ENCODE results near the gene UBE4B. TPM values are rescaled to one million over a fixed set of nuclear protein-coding genes. Genes with fewer than 3 reads are reported as not detected.
"Not testable (repeated sequence)": the region's sequence is repeated elsewhere in the genome, so short reads cannot be mapped to it uniquely, and the experiment has no call there.

The UBE4B gene
- total RNA-seq, 5 donors from 2014 or later (not counting 1 experiment from before 2014, with no cell fraction given): 37.5 to 43.1 (median 41.9) TPM

DNA sequence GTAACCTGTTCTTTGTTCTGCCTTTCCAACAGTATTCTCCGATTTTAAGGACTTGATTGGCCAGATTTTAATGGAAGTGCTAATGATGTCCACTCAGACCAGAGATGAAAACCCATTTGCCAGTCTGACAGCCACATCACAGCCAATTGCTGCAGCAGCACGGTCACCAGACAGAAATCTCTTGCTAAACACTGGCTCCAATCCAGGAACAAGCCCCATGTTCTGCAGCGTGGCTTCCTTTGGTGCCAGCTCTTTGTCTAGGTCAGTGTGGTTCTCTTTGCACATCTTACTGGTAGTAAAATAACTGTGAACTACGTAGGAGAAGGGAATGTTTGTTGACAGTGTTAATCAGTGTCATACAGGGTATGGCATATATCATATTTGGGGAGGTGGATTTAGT, 72.7 kb downstream of the UBE4B start:
- no peak for DNase-seq
- no peak overlapping the region for H3K27ac ChIP-seq (ENCODE audit: low read length)
- ChIA-PET POLR2A (no interaction called here), CTCF (no interaction called here)
- H3K4me3 Mint-ChIP-seq: no peak overlapping the region
- peaks cover 0 to 71% of the 10 kb centered on the region in 2 donors for H3K36me3 ChIP-seq (ENCODE audit: control insufficient read depth in 2 of 2, extremely low read depth in 1 of 2, insufficient read depth in 1 of 2, low read length in 1 of 2)
- no peaks in the 10 kb centered on the region for H3K4me1 ChIP-seq (ENCODE audit: control insufficient read depth in 1 of 2, extremely low read depth in 1 of 2, insufficient read depth in 2 of 2, low read length in 2 of 2)
- ATAC-seq (replicated peaks in 1 of 4): no peak
- WGBS (ENCODE audit: insufficient coverage): 83% methylated on average over 3 of the region's 4 CpGs
- no peaks in the 10 kb centered on the region for H3K27me3 ChIP-seq (replicated peaks in 1 of 2; ENCODE audit: control insufficient read depth in 2 of 2, extremely low read depth in 1 of 2, insufficient read depth in 2 of 2, low read length in 1 of 2)
- no peaks in the 10 kb centered on the region for H3K4me1 Mint-ChIP-seq
- H3K4me3 ChIP-seq (ENCODE audit: control insufficient read depth in 1 of 2, extremely low read depth in 1 of 2, low read length in 1 of 2): no peak overlapping the region
- no peaks in the 10 kb centered on the region for H3K9me3 Mint-ChIP-seq
- no peak overlapping the region for H3K27ac Mint-ChIP-seq
- peaks cover 64% of the 10 kb centered on the region for H3K36me3 Mint-ChIP-seq
- H3K27me3 Mint-ChIP-seq: no peaks in the 10 kb centered on the region
- H3K9me3 ChIP-seq: no peaks in the 10 kb centered on the region

DNA sequence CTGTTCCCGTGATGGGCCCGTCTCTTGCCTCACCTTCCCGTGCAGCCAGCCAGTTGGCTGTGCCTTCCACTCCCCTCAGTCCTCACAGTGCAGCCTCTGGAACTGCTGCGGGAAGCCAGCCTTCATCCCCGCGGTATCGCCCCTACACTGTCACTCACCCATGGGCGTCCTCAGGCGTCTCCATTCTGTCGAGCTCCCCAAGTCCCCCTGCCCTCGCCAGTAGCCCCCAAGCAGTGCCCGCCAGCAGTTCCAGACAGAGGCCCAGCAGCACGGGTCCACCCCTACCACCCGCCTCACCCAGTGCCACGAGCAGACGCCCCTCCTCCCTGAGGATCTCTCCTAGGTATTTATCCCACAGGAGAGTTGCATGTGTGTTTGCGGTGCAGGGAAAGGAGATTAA, 73.5 kb downstream of the UBE4B start:
- no peaks in the 10 kb centered on the region for H3K9me3 Mint-ChIP-seq
- ATAC-seq (replicated peaks in 1 of 4): no peak

DNA sequence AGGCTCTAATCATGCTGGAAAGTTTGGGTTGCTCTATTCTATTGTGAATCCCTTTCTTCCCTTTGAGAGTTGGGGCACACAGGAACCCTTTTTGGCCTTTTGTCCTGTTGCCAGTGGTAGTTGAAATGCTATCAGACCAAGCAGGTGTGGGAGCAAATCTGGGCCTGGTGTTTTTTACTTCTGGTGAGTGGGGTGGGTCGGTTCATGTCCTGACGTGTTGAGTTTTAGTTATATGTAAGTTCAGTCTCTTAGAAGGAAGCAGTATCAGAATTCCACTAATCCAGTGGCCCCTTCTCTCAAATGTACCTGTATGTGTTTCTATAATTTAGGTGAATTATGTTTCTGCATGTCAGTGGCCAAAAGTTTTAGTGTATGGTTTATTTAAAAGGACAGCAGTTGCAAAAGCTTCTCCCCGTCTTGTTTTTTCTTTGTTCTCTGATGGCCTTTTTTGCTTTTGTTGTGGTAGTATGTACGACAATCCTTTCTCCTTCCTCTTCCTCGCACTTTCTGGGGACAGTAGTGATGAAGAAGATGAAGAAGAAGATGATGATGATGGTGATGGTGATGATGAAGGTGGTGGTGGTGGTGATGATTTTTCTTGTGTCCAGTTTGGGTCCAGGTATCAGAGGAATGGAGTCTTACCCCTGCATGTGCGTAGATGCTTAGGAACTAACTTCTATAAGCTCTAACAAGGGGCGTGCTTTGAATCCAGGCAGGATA, 74.2 kb downstream of the UBE4B start:
- ChIA-PET CTCF (no interaction called here), POLR2A (no interaction called here)
- no peaks in the 10 kb centered on the region for H3K4me1 Mint-ChIP-seq
- Histone ChIP-seq H3K27ac (ENCODE audit: low read length) (no peak overlapping the region), H3K9me3 (no peaks in the 10 kb centered on the region), H3K4me1 (ENCODE audit: control insufficient read depth in 1 of 2, extremely low read depth in 1 of 2, insufficient read depth in 2 of 2, low read length in 2 of 2) (no peaks in the 10 kb centered on the region), H3K4me3 (ENCODE audit: control insufficient read depth in 1 of 2, extremely low read depth in 1 of 2, low read length in 1 of 2) (no peak overlapping the region), H3K27me3 (replicated peaks in 1 of 2; ENCODE audit: control insufficient read depth in 2 of 2, extremely low read depth in 1 of 2, insufficient read depth in 2 of 2, low read length in 1 of 2) (no peaks in the 10 kb centered on the region), H3K36me3 (ENCODE audit: control insufficient read depth in 2 of 2, extremely low read depth in 1 of 2, insufficient read depth in 1 of 2, low read length in 1 of 2) (peaks cover 0 to 66% of the 10 kb centered on the region in 2 donors)
- DNase-seq (no peak), ATAC-seq (replicated peaks in 1 of 4) (no peak)
- peaks cover 61% of the 10 kb centered on the region for H3K36me3 Mint-ChIP-seq
- H3K9me3 Mint-ChIP-seq: no peaks in the 10 kb centered on the region
- no CpG with 5 or more reads among the region's 7 CpGs for WGBS (ENCODE audit: insufficient coverage)
- no peak overlapping the region for H3K27ac Mint-ChIP-seq
- no peak overlapping the region for H3K4me3 Mint-ChIP-seq
- H3K27me3 Mint-ChIP-seq: no peaks in the 10 kb centered on the region

More for the DNA sequence above, 73.5 kb downstream of the UBE4B start:
- ChIA-PET POLR2A (no interaction called here), CTCF (interaction anchor here in 1 of 2 donors (0.5 kb wide), 1 partner anchor 610 kb away, joined by 3 read pairs; no protein-coding TSS in a partner anchor)
- no peaks in the 10 kb centered on the region for H3K4me1 ChIP-seq (ENCODE audit: control insufficient read depth in 1 of 2, extremely low read depth in 1 of 2, insufficient read depth in 2 of 2, low read length in 2 of 2)
- no peaks in the 10 kb centered on the region for H3K9me3 ChIP-seq
- no peaks in the 10 kb centered on the region for H3K27me3 ChIP-seq (replicated peaks in 1 of 2; ENCODE audit: control insufficient read depth in 2 of 2, extremely low read depth in 1 of 2, insufficient read depth in 2 of 2, low read length in 1 of 2)
- Mint-ChIP-seq H3K27ac (no peak overlapping the region), H3K27me3 (no peaks in the 10 kb centered on the region), H3K4me1 (no peaks in the 10 kb centered on the region), H3K4me3 (no peak overlapping the region), H3K36me3 (peaks cover 64% of the 10 kb centered on the region)
- H3K36me3 ChIP-seq (ENCODE audit: control insufficient read depth in 2 of 2, extremely low read depth in 1 of 2, insufficient read depth in 1 of 2, low read length in 1 of 2): peaks cover 0 to 70% of the 10 kb centered on the region in 2 donors
- no peak overlapping the region for H3K27ac ChIP-seq (ENCODE audit: low read length)
- DNase-seq: no peak
- 99% methylated on average over 12 of the region's 17 CpGs for WGBS (ENCODE audit: insufficient coverage)
- H3K4me3 ChIP-seq (ENCODE audit: control insufficient read depth in 1 of 2, extremely low read depth in 1 of 2, low read length in 1 of 2): no peak overlapping the region

DNA sequence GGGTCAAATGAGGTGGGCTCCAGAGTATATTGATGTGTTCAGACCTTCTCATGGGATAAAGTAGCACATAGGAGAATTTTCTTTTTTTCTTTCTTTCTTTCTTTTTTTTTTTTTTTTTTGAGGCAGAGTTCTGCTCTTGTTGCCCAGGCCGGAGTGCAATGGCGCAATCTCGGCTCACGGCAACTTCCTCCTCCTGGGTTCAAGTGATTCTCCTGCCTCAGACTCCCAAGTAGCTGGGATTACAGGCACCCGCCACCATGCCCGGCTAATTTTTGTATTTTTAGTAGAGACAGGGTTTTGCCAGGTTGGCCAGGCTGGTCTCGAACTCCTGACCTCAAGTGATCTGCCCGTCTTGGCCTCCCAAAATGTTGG, 74.7 kb downstream of the UBE4B start:
- CTCF ChIA-PET; H3K27me3 Mint-ChIP-seq; H3K27ac Mint-ChIP-seq; POLR2A ChIA-PET; H3K4me1 Mint-ChIP-seq; H3K4me3 ChIP-seq (ENCODE audit: control insufficient read depth in 1 of 2, extremely low read depth in 1 of 2, low read length in 1 of 2); DNase-seq; H3K9me3 Mint-ChIP-seq; H3K27me3 ChIP-seq (replicated peaks in 1 of 2; ENCODE audit: control insufficient read depth in 2 of 2, extremely low read depth in 1 of 2, insufficient read depth in 2 of 2, low read length in 1 of 2); ATAC-seq (replicated peaks in 1 of 4); H3K4me3 Mint-ChIP-seq; H3K4me1 ChIP-seq (ENCODE audit: control insufficient read depth in 1 of 2, extremely low read depth in 1 of 2, insufficient read depth in 2 of 2, low read length in 2 of 2); H3K9me3 ChIP-seq; H3K27ac ChIP-seq (ENCODE audit: low read length): not testable (repeated sequence)
- peaks cover 0 to 64% of the 10 kb centered on the region in 2 donors for H3K36me3 ChIP-seq (ENCODE audit: control insufficient read depth in 2 of 2, extremely low read depth in 1 of 2, insufficient read depth in 1 of 2, low read length in 1 of 2)
- peaks cover 61% of the 10 kb centered on the region for H3K36me3 Mint-ChIP-seq
- WGBS (ENCODE audit: insufficient coverage): 100% methylated on average over 3 of the region's 8 CpGs

DNA sequence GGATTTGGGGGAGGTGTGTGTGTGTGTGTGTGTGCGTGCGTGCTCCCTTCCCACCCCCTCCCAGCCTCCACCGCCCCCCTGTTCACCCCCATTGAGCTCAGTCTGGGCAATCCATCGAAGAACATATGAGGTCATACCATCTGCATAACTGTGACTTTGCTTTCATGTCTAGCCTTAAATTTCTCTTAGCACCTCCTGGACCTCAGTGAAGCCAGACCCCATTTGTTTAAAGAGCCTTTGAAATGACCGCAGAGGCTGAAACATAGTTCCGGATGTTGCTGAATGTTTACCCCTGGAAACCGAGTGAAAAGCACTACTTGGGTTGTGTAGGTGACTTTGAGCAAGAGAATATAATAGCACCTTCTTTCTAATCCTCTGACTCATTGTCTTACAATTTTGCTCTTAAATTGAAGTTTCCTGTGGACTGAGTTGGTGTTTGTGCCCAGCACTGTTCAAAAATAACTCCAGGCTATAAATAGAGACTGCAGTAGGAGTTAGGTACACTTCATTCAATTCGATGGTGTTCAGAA, 75.4 kb downstream of the UBE4B start:
- no peaks in the 10 kb centered on the region for H3K4me1 Mint-ChIP-seq
- no peaks in the 10 kb centered on the region for H3K27me3 ChIP-seq (replicated peaks in 1 of 2; ENCODE audit: control insufficient read depth in 2 of 2, extremely low read depth in 1 of 2, insufficient read depth in 2 of 2, low read length in 1 of 2)
- peaks cover 61% of the 10 kb centered on the region for H3K36me3 Mint-ChIP-seq
- H3K27ac Mint-ChIP-seq: no peak overlapping the region
- 100% methylated on average over 1 of the region's 8 CpGs for WGBS (ENCODE audit: insufficient coverage)
- H3K9me3 Mint-ChIP-seq: no peaks in the 10 kb centered on the region
- H3K27me3 Mint-ChIP-seq: no peaks in the 10 kb centered on the region
- ATAC-seq (replicated peaks in 1 of 4): no peak
- POLR2A ChIA-PET: no interaction called here
- no peak for DNase-seq
- H3K4me3 Mint-ChIP-seq: no peak overlapping the region
- no peaks in the 10 kb centered on the region for H3K9me3 ChIP-seq
- H3K36me3 ChIP-seq (ENCODE audit: control insufficient read depth in 2 of 2, extremely low read depth in 1 of 2, insufficient read depth in 1 of 2, low read length in 1 of 2): peaks cover 0 to 57% of the 10 kb centered on the region in 2 donors
- H3K27ac ChIP-seq (ENCODE audit: low read length): no peak overlapping the region
- CTCF ChIA-PET: no interaction called here
- H3K4me1 ChIP-seq (ENCODE audit: control insufficient read depth in 1 of 2, extremely low read depth in 1 of 2, insufficient read depth in 2 of 2, low read length in 2 of 2): no peaks in the 10 kb centered on the region
- no peak overlapping the region for H3K4me3 ChIP-seq (ENCODE audit: control insufficient read depth in 1 of 2, extremely low read depth in 1 of 2, low read length in 1 of 2)

DNA sequence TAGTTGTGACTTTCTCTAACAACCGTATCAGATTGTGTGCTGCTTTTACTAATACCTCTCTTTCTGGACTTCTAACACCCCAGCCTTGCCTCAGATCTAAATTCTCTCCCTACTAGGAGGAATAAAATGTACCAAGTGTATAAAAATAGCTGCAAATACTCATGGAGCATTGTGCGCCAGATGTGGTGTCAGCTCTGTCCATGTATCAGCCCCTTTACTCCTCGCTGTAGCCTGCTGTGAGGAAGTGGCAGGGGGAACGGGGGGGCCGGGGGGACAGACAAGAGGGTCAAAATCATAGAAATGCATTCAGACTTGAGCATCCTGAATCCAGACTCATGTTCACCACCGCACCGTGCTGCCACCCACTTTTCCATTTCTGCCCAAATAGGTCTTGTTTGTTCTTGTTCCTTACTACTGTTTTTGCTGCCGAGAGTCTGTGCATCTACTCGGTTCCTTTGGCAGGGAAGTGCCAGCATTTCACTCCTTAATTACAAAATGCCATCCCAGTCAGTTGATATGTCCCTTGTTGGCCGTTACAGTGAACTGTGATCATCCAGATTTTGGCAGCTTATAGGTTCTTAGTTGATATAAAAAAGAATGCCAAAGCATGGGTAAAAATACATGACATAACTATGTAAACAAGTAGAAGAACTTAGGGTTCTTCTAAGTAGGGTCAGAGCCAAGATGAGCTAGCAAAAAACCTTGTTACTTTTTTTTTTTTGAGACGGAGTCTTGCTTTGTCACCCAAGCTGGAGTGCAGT, 76.4 kb downstream of the UBE4B start:
- H3K36me3 Mint-ChIP-seq: peaks cover 61% of the 10 kb centered on the region
- POLR2A ChIA-PET: no interaction called here

More for the DNA sequence above, 76.4 kb downstream of the UBE4B start:
- no peaks in the 10 kb centered on the region for H3K27me3 ChIP-seq (replicated peaks in 1 of 2; ENCODE audit: control insufficient read depth in 2 of 2, extremely low read depth in 1 of 2, insufficient read depth in 2 of 2, low read length in 1 of 2)
- Mint-ChIP-seq H3K4me3 (no peak overlapping the region), H3K27ac (no peak overlapping the region), H3K4me1 (no peaks in the 10 kb centered on the region), H3K27me3 (no peaks in the 10 kb centered on the region), H3K9me3 (no peaks in the 10 kb centered on the region)
- H3K4me3 ChIP-seq (ENCODE audit: control insufficient read depth in 1 of 2, extremely low read depth in 1 of 2, low read length in 1 of 2): no peak overlapping the region
- CTCF ChIA-PET: no interaction called here
- ATAC-seq (replicated peaks in 1 of 4): no peak
- H3K9me3 ChIP-seq: no peaks in the 10 kb centered on the region
- no peak for DNase-seq
- no peak overlapping the region for H3K27ac ChIP-seq (ENCODE audit: low read length)
- peaks cover 0 to 58% of the 10 kb centered on the region in 2 donors for H3K36me3 ChIP-seq (ENCODE audit: control insufficient read depth in 2 of 2, extremely low read depth in 1 of 2, insufficient read depth in 1 of 2, low read length in 1 of 2)
- no peaks in the 10 kb centered on the region for H3K4me1 ChIP-seq (ENCODE audit: control insufficient read depth in 1 of 2, extremely low read depth in 1 of 2, insufficient read depth in 2 of 2, low read length in 2 of 2)
- WGBS (ENCODE audit: insufficient coverage): 100% methylated on average over 3 of the region's 11 CpGs
